Measurements from ENCODE around the gene PLOD1. TPM values are rescaled to one million over a fixed set of nuclear protein-coding genes. Genes with fewer than 3 reads are reported as not detected.

Gene PLOD1
- polyA plus RNA-seq, 1 experiment = 314 TPM

DNA sequence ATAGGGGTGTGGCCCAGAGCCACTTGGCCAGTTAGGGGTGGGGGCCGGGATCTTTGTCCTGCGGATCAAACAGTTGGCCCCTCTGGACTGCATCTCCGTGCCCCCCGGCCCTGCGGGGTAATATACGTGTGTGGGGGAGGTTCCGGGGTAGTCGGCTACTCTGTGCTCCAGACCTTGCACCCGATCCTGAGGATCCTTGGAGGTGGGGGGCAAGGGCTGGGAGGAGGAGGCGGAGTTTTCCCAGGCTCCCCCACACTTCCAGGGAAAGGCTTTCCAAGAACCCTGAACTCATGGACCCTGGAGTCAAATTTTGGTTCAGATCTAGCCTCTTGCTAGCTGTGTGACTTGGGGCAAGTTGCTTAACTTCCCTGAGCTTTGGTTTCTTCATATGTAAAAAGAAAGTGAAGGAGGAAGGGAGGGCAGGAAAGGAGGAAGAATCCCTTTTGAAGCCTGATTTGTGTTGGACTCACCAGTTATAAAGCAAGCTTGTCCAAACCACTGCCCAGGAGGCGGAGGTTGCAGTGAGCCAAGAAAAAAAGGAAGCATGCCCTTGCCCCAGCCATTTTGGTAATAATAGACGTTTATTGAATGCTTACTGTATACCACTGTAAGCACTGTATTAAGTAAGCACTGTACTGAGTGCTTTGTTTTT is 85.5 kb downstream of the PLOD1 start:
- H3K27me3 ChIP-seq (ENCODE audit: control insufficient read depth, insufficient read depth, low read length) = no peaks in the 10 kb centered on the region
- H3K27ac ChIP-seq (ENCODE audit: low read depth, low read length) = no peak overlapping the region
- H3K9me3 ChIP-seq (ENCODE audit: control insufficient read depth, insufficient read depth, low read length) = no peaks in the 10 kb centered on the region; the same call in 1 of the 2 replicates
- no peak for DNase-seq (ENCODE audit: low read depth, low spot score)
- TF ChIP-seq, protein P1, sequence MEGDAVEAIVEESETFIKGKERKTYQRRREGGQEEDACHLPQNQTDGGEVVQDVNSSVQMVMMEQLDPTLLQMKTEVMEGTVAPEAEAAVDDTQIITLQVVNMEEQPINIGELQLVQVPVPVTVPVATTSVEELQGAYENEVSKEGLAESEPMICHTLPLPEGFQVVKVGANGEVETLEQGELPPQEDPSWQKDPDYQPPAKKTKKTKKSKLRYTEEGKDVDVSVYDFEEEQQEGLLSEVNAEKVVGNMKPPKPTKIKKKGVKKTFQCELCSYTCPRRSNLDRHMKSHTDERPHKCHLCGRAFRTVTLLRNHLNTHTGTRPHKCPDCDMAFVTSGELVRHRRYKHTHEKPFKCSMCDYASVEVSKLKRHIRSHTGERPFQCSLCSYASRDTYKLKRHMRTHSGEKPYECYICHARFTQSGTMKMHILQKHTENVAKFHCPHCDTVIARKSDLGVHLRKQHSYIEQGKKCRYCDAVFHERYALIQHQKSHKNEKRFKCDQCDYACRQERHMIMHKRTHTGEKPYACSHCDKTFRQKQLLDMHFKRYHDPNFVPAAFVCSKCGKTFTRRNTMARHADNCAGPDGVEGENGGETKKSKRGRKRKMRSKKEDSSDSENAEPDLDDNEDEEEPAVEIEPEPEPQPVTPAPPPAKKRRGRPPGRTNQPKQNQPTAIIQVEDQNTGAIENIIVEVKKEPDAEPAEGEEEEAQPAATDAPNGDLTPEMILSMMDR (IDR thresholded peaks at IDR 0.05; ENCODE audit: low read depth, low read length) = no peak
- ChIA-PET CTCF (interaction anchor here (0.6 to 2.9 kb wide), 5 partner anchors 11 to 105 kb away, joined by 3 to 18 read pairs (median 3); no protein-coding TSS in a partner anchor), POLR2A (interaction anchor here (1.1 to 1.4 kb wide), 4 partner anchors 60 to 112 kb away, joined by 3 to 22 read pairs (median 7); no protein-coding TSS in a partner anchor)
- peak overlapping the region; percentile 88 for H3K4me3 ChIP-seq (ENCODE audit: low read depth, low read length)

DNA sequence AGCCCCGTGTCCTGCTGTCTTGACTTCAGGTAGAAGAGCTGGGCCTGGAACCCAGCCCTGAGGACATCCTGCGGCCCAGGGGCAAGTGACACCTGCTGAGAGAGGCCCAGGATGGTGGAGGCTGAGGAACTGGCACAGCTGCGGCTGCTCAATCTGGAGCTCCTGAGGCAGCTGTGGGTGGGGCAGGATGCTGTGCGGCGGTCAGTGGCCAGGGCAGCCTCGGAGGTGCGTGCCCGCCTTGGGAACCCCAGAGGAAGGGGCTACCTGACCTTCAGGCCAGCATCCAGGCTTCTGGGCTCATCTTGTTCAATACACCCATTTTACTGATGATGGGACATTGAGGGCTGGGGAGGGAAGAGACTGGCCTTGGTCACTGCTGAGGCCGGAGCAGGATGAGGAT is 87.1 kb downstream of the PLOD1 start:
- H3K27ac ChIP-seq (ENCODE audit: low read depth, low read length) = no peak overlapping the region
- POLR2A ChIA-PET = no interaction called here
- H3K4me3 ChIP-seq (ENCODE audit: low read depth, low read length) = no peak overlapping the region
- CTCF ChIA-PET = no interaction called here
- H3K27me3 ChIP-seq (ENCODE audit: control insufficient read depth, insufficient read depth, low read length) = no peaks in the 10 kb centered on the region
- TF ChIP-seq, protein P1 (IDR thresholded peaks at IDR 0.05; ENCODE audit: low read depth, low read length) = no peak
- DNase-seq (ENCODE audit: low read depth, low spot score) = no peak
- no peaks in the 10 kb centered on the region; the same call in 1 of the 2 replicates for H3K9me3 ChIP-seq (ENCODE audit: control insufficient read depth, insufficient read depth, low read length)

DNA sequence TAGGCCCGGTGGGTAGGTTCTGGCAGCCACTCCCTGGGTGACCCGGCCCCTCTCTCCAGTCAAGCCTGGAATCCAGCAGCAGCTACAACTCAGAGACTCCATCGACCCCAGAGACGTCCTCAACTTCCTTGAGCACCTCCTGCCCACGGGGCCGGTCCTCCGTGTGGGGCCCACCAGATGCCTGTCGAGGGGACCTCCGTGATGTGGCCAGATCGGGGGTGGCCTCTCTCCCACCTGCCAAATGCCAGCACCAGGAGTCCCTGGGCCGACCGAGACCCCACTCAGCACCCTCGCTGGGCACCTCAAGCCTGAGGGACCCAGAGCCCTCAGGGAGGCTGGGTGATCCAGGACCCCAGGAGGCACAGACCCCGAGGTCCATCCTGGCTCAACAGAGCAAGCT is 87.5 kb downstream of the PLOD1 start:
- H3K27ac ChIP-seq (ENCODE audit: low read depth, low read length) = no peak overlapping the region
- TF ChIP-seq, protein P1 (IDR thresholded peaks at IDR 0.05; ENCODE audit: low read depth, low read length) = no peak
- CTCF ChIA-PET = no interaction called here
- H3K27me3 ChIP-seq (ENCODE audit: control insufficient read depth, insufficient read depth, low read length) = no peaks in the 10 kb centered on the region
- no peak for DNase-seq (ENCODE audit: low read depth, low spot score)
- H3K9me3 ChIP-seq (ENCODE audit: control insufficient read depth, insufficient read depth, low read length) = no peaks in the 10 kb centered on the region; the same call in 1 of the 2 replicates
- POLR2A ChIA-PET = interaction anchor here (0.6 kb wide), 1 partner anchor 28 kb away, joined by 5 read pairs; no protein-coding TSS in a partner anchor
- no peak overlapping the region for H3K4me3 ChIP-seq (ENCODE audit: low read depth, low read length)

Small RNA genes lying within 50 kb of the gene (small RNA-seq; reads per million reads assigned to genes)
- not detected for gene AL096840.1 (ENCODE audit: insufficient read length, low read depth)
- not detected for gene RF00019 (ENCODE audit: insufficient read length, low read depth)
- gene RNU5E-4P (ENCODE audit: insufficient read length, low read depth) = 4.8 reads per million, percentile 48 among the genes with 10 or more reads in this experiment

Other genes starting within 250 kb of the PLOD1 start
- gene DRAXIN, start 243.0 kb upstream of the PLOD1 start, polyA plus RNA-seq (2011; rRNA removed) = 0.04 and 0.05 TPM in 2 replicates
- gene AGTRAP, start 198.6 kb upstream of the PLOD1 start, polyA plus RNA-seq (2011; rRNA removed) = 26.8 and 39.0 TPM in 2 replicates
- gene C1orf167, start 172.5 kb upstream of the PLOD1 start, polyA plus RNA-seq (2011; rRNA removed) = 0.11 and 0.32 TPM in 2 replicates
- gene MTHFR, start 128.8 kb upstream of the PLOD1 start, polyA plus RNA-seq (2011; rRNA removed) = 7.7 and 8.8 TPM in 2 replicates
- gene CLCN6, start 128.5 kb upstream of the PLOD1 start, polyA plus RNA-seq (2011; rRNA removed) = 9.0 and 10.7 TPM in 2 replicates
- gene NPPA, start 86.9 kb upstream of the PLOD1 start, polyA plus RNA-seq (2011; rRNA removed) = not detected in 2 replicates
- not detected in 2 replicates for gene NPPB, start 75.8 kb upstream of the PLOD1 start, polyA plus RNA-seq (2011; rRNA removed)
- gene KIAA2013, start 8.3 kb upstream of the PLOD1 start, polyA plus RNA-seq (2011; rRNA removed) = 35.8 and 45.5 TPM in 2 replicates
- 43.9 and 53.9 TPM in 2 replicates for gene MFN2, start 45.7 kb downstream of the PLOD1 start, polyA plus RNA-seq (2011; rRNA removed)
- gene MIIP, start 84.8 kb downstream of the PLOD1 start, polyA plus RNA-seq (2011; rRNA removed) = 9.0 and 10.2 TPM in 2 replicates
- gene TNFRSF8, start 128.6 kb downstream of the PLOD1 start, polyA plus RNA-seq (2011; rRNA removed) = 0.22 and 0.27 TPM in 2 replicates
- 5.9 and 6.2 TPM in 2 replicates for gene TNFRSF1B, start 232.3 kb downstream of the PLOD1 start, polyA plus RNA-seq (2011; rRNA removed)

All from AG04450 (cell line).